Activated T-cell treated with anti-CD3 and anti-CD28 coated beads for 1 hour (primary cell): Measurements from ENCODE around the gene VEGFD.

Experiments used
- DNase-seq: peaks from one replicate; pipeline ENCODE4 v3.0.0-alpha.2; 2020; ENCODE audit warnings: low read depth

The VEGFD gene, protein sequence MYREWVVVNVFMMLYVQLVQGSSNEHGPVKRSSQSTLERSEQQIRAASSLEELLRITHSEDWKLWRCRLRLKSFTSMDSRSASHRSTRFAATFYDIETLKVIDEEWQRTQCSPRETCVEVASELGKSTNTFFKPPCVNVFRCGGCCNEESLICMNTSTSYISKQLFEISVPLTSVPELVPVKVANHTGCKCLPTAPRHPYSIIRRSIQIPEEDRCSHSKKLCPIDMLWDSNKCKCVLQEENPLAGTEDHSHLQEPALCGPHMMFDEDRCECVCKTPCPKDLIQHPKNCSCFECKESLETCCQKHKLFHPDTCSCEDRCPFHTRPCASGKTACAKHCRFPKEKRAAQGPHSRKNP

GRCh38 chrX:15384304-15384703, at the start of gene VEGFD:
Gene VEGFD, minus strand, starts transcription at chrX:15384413. Its CDS starts 467 bp downstream, at chrX:15383946.
- no peak for DNase-seq

DNA sequence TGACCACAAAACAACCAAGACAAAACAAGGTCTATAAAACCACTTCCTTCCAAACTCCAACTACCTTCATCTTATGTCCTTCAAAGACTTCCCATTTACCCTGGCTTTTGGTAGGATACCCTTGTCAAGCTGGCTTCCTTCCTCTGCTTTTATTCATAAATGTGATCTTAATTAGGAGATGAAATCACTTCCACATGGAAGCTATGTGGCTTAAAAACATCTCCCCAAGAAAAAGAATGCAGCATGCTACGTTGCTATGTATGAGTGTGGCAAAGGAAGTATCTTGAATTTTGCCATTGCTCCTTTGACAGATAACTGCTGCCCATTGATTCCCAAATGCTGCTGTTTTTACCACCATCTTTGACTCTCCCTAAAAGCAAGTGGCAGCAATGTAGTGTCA, 46.4 kb upstream of the VEGFD start:
- DNase-seq, result no peak

- DNase-seq, result no peak
These were observed 45.9 kb upstream of the VEGFD start for GRCh38 chrX:15430076-15430475.

- DNase-seq, result no peak
These were observed 40.8 kb upstream of the VEGFD start for GRCh38 chrX:15425024-15425423.

GRCh38 chrX:15418707-15419181, 34.5 kb upstream of the VEGFD start:
- no peak for DNase-seq

- no peak for DNase-seq
These were observed 34.0 kb upstream of the VEGFD start for GRCh38 chrX:15418041-15418706.

DNA sequence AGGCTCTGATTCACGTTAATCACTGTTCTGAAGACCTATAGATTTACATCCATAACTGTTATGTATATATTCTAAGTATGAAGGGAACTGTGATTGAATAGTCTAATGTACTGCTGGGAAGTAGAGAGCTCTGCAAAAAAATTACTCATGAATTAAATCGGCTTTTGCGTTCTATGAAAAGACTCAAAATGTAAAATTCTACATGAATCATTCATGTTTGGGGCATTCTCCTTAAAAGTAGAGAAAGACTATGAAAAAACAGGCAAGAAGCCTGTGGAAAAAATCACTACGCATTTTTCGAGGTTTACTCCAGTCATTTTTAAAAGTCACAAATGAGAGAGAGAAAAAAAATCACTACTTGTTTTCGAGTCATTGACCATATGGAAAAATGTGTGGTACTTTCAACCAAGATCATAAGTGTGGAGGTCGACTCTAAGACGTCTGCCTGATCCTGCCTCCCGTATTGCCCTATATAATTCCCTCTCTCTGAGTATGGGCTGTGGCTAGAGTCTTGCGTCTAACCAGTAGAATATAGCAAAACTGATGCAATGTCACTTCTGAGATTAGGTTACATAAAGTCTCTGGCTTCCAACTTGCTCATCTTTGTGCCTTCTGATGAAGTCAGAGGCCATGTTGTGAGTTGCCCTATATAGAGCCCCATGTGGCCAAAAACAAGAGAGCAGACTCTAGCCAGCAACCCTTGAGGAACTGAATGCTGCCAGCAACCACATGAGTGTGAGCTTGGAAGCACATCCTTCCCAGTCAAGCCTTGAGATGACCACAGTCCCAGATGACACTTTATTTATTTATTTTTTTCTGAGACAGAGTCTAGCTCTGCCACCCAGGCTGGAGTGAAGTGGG, 32.1 kb upstream of the VEGFD start:
- DNase-seq, result no peak

- DNase-seq, result no peak
These were observed 28.9 kb upstream of the VEGFD start for GRCh38 chrX:15413101-15413500.

DNA sequence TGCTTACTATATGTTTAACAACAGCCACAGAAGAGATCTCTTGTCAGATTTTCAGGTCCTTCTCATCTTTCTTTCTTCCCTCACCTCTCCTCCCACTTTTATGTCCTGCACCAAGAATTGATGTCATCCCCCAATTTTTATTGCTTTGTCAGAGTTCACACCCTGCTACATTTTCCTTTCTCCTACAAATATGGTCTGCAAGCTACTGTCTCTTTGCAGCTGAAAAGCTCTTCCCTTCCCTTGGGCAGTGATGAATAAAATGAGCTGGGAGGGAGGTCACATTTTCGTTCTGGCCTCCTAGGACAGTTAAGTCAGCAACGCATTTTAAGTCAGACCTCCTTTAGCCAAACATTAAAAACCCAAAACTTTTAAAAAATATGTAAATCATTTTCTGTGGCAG, 26.7 kb upstream of the VEGFD start:
- DNase-seq, result no peak

GRCh38 chrX:15410430-15410829, 26.2 kb upstream of the VEGFD start:
- no peak for DNase-seq

GRCh38 chrX:15405846-15406245, 21.6 kb upstream of the VEGFD start:
- no peak for DNase-seq

DNA sequence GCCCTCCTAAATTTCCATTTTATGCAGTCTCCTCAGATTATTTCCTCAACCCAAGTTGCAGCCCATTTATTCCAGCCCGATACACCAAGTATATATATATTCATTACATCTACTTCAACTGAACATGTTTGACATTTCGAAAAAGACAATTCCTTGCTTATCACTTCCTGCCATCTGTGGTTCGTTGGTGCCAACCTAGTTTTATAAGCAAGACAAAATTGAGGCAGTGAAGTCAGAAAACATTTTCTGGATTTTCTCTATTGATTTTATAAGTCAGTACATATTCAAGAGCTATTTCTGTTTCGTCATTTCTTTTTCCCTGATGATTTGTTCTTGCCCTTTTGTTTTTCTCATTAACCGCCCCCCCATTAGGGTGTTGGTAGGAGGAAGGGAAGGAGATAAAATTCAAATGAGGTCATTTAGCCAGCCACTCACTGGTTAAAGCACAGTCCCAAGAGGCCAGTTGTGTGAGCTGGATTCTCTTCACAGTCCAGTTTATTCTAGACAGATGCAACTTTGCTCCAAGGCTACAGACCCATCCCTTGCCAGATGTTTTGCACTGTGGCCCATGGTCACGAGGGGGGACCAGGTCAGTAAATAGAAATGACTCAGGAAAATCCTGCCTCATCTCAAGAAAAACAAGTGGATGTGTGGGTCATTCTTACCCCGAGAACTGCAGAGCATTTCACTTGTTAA, 20.3 kb upstream of the VEGFD start:
- DNase-seq, result no peak

DNA sequence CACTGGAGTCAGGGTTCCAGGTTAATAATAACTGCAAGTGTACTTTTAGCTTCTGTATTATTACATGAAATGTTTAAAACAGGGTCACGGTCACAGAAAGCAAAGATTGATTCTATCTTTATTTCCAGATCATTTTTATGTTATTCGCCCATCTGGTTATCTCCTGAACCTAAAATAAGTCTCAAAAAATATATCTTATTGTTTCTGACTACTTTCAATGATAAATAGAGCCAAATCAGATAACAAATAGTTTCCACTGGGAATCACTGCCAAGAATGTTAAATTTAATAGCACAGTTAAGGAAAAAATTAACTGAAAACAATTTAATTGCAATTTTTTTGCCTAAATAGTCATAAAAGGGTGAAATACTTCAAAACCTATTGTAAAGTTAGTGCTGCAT, 17.2 kb upstream of the VEGFD start:
- no peak for DNase-seq

GRCh38 chrX:15399962-15400391, 15.8 kb upstream of the VEGFD start:
- no peak for DNase-seq

- DNase-seq, result no peak
These were observed 14.7 kb upstream of the VEGFD start for GRCh38 chrX:15398874-15399273.

- DNase-seq, result no peak
These were observed 11.6 kb upstream of the VEGFD start for GRCh38 chrX:15395789-15396188.

DNA sequence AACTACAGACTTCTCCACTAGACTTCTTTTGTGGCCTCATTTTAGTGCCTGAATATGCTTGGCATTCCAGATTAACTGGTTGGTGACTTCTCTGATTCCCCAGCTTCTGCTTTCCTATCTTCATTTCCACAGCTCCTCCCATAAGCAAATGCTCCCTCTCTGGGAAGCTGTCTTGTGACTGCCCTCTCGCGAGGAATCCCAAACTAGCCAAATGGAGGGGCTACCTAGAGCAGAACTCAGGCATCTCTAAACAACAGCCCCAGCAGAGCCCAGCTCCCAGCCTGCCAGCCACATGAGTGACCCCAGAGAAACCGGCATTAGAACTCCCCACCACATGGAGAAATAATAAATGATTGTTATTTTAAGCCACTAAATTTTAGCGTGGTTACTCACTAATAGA, 7.6 kb upstream of the VEGFD start:
- DNase-seq, result no peak

- no peak for DNase-seq
These were observed 1.4 kb downstream of the VEGFD start for GRCh38 chrX:15382813-15383212.

- no peak for DNase-seq
These were observed 7.3 kb downstream of the VEGFD start for GRCh38 chrX:15376956-15377355.

DNA sequence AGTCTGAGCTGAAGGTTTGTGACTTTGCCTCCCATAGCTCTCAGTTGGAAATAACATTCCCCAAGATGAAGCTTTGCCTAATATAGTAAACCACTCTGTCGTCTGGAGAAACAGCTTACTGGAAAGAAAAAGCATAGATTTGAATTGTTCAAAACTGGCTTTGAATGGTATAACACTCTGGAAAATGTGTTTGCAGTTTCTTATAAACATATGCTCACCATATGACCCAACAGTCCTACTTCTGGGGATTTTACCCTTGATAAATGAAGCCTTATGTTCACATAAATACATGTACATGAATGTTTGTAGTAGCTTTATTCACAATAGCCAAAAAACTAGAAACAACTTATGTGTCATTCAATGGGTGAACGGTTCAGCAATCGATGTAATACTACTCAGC, 10.2 kb downstream of the VEGFD start:
- DNase-seq, result no peak

DNA sequence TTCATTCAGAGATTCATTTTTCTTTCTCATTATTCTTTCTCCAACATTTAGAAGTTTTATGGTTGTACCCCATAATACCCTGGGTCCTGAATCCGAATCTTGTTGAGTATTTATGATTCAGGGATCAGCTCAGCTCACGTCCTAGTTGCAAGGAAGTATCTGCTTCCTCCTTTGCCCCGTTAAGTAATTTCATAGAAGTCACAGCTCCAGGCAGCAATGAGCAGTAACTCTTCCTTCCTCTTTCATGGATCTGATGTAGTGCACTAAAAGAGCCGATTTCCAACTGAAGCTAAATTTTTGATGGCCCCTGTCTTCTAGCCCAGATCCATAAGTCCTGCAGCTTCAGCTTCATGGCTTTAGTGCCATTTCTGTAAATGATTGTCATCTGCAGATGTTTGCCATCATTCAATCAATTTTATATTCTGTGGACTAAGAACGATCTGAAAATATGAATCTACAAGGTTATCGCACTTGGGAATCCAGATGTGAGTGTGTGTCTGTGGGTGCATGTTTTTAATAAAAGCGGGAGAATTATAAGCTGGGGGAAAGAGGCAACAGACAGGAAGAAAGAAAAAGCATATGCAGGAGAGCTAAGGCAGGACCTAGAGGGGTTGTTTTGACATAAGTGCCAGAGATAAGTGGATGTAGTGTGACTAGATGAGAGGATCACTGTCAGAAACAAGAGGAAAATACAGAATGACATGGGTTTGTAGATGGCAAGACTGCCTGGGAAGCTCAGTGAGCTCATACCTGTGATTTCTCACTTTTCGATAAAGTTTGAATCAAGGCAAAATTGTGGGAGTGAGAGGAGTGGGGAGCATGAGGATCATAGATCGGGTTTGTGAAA, 17.5 kb downstream of the VEGFD start:
- DNase-seq, result no peak
